ENCODE data around the gene GRIN3A.

The GRIN3A gene

DNA sequence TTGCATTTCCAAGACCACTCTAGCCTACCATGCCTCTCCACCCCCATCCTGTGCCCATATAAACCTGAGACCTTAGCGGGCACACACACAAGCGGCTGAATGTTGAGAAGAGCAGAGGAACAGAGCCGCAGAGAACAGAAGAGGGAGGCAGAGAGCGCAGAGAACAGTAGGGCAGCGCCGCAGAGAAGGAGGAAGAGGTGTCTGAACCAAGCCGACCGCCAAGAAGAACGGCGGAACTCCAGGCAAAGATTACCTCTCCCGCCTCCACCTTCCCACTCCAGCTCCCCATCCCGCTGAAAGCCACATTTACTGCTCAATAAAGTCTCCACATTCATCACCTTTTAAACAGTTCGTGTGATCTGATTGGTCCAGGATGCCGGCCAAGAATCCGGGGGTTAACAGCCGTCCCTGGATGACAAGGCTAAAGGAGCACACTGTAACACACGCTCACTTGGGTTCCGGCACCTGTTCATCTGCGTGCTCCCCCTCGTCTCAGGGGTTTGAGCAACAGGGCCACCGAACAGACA is 33.2 kb downstream of the GRIN3A start:
- DNase-seq: peak; percentile 25 to 36

DNA sequence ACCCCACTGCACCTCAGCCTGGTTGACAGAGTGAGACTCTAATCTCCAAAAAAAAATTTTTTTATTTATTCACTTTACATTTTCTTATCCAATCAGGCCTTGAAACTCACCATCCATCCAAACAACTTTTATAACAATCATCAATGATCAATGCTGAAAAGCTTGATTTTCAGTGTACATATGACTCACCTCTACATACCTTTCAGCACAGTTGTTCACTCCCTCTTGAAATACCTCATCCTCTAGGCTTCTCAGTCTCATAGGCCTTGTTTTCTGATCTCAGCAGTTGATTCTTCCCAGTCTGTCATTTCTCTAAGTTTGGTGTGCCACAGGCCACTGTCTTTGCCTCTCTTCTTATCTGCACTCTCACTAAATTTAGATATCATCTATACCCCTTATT is 36.2 kb downstream of the GRIN3A start:
- DNase-seq: no peak

DNA sequence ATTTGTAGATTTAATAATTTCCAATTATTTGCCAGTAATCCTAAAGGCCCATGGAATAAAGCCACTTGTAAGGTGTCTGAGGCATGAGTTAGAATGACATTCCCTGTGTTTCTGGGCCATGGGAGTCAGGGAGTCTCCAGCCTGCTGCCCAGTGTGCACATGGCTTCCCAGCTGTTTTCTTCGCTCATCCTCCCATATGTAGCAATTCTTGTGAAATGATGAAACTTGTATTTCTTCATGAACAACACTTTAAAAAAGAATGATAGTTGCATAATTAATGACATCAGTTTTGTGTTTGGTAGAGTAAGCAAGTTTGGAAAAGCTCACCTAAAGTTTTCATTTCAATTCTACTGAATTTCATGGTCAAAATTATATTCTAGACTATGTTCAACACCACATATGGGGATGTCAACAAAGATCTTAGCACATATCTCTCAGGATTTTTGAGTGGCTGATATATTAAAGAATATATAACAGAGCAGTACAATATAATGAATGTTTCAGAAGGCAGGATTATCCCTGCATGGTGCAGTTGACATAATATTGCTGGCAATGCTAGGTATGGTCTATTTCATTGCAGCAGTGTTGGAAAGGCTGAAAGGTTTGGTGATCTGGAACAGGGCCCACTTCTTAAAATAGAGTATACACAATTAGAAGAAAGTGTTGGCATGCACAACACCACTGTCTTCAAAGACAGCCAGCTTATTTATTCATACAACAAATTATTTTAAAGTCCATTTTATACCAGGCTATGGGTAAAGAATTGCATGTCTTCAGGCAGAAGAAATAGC is 44.7 kb downstream of the GRIN3A start:
- no peak for DNase-seq

DNA sequence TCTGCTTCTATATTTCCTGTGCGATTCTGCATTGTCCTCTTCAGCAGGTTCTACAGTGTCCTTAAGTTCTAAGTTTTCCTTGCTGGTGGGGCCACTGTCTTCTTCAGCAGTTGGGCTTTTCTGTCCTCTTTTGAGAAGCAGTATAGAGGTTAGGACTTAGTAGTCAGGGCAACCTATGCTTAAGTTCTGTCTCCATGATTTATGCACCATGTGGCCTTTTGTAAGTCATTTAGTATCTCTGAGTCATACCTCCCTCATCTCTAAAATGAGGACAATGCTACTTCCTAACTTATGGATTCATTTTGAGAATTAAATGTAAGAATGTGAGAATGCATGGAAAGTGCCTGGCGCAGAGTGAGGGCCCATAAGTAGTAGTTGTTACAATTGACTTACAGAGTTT is 46.8 kb downstream of the GRIN3A start:
- no peak for DNase-seq

DNA sequence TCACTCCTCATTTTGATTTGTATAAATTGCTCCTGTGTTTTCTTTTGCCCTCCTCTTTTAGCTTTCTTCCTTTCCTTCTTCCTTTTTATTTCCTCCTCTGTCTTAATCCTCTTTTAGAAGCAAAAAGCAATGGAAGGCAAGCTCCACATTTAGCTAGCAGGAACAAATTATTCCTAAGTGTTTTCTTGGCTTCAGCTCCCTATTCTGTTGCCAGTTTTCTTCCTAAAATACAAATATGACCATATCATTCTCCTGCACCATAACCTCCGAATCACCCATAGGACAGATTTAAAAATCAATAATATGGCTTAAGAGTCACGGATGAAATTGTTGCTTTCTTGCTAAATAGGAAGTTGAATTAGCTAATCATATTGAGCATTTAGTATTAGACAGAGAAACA is 49.4 kb downstream of the GRIN3A start:
- DNase-seq: no peak

DNA sequence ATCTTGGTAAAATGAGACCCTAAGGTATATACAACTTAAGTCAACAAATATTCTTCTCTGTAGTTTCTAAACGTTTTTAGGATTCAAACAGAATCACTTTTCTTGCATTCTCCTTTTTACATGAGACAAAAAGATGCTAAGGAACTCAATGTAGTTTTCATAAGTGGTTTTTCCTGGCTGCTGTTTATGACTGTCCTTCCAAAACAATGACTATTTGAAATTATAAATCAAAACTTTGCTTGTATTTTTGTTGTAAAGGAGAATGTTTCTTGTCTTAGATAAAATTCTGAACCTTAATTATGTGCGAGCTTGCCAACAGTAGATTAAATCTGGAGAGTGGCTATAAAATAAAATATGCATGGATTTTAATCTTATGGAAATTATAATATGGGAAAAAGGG is 53.8 kb downstream of the GRIN3A start:
- DNase-seq: no peak

DNA sequence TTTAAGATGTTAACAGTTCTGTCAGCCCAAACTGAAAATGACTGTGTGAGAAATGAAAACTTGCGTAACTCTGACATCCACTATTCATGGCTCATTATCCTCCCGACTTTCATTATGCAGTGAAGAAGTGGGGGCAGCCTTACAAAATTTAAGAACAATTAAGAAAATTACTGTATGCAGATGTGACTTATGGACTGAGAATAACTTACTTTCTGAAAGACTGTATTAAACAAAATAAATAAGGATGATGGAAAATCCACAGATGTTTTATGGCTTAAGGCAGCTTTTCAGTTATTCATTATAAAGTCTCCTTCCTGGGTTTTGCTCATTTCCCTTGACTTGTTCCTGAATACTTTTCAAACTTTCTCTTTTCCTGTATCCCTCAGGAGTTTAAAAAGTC is 55.2 kb downstream of the GRIN3A start:
- DNase-seq: no peak

DNA sequence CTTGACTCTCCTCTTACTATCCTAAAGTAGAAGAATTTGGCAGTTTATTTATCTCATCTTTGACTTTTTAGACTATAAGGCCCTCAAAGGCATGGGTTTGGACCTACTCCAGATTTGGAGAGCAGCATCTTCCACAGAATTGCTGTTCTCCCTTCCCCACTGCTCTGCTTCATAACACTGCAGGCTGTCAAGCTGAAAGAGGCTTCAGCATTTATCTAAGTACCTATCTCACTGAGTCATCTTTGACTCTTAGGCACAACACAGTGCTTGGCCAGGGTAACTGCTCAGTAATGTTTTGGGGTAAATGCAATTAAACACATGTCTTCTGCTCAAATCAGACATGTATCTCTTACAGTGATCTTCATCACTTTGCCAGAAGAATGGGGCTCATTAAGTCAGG is 60.6 kb downstream of the GRIN3A start:
- DNase-seq: no peak

DNA sequence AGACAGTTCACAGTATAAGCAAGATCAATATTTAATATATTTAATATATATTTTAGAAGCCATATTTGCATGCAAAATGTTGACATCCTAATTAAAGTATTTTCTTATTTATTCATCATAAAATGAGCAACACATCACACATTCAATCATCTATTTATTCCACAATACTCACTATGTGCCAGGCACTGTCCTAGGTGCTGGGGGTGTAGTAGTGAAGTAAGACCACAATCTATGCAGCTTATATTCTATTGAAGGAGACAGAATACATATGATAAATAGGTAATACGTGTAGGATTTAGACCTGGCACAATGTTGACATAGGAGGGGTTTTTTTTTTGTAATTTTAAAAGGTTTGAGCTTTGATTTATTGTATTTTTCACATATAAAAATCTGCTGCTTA is 63.1 kb downstream of the GRIN3A start:
- no peak for DNase-seq

DNA sequence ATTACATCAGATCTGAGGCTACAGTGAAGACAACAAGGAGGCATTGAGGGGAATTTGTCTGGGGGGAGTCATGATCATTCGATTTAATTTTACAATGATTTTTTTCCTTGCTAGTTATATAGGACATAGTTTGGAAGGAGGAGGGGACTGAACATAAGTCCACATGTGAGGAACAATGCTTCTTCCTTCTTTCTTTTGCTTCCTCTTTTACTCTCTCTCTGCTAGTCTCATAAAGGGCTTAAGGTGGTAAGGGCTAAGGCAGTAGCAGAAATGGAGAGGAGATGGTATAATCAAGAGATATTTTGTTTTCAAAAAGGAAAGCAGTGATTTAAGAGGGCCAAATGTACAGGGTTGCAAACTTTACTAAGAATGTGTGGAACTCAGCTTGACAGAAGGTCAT is 64.3 kb downstream of the GRIN3A start:
- DNase-seq: no peak

DNA sequence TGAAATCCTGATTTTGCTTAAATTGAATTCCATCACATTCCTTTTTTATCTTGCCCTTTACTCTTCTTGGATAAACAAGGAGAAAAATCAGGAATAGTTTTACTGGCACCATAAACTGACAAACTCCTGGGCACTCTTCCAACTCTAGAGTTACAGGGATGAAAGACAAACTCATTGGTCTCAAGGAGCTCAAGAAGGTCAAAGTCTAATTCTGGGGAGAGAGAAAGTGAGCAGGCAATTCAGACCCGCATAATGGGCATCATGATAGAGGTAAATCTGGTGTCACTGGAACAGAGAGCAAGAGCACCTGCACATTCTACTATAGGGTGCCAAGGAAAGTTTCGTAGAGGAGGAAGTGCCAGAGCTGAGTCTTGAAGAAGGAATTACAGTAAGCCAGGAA is 64.8 kb downstream of the GRIN3A start:
- DNase-seq: no peak

DNA sequence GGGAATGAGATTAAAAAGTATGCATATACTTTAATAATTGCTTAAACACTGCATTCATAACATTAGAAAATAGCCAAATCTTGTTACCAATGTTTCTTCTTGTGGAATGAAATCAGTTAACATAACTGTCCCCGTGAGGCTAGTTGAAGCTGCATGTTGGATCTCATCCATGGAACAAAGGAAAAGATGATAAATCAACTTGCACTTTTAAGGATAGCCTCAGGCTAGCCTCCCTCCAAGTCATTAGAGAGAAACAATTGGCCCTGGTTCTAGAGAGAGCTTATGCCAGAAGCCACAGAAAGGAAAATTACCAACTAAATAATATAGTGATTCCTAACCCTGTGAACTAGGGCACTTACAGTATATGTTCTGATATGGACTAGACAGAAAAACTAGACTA is 66.9 kb downstream of the GRIN3A start:
- no peak for DNase-seq

DNA sequence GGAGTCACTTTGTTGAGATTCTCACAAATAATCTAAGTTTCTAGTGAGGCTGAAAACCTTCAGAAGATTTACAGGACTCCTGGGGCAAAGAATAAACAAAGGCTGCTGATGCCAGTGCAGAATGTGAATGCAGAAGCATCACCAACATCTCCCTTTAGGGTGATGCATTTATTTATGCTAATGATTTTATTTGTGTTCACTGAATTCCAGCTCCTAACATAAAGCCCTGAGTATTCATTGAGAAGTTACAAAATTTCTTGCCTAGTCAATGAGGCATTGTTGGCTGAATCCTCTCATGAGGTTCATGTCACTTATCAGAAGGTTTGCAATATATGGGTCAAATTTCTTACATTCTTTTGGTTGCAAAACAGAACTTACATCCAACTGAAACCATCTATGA is 70.0 kb downstream of the GRIN3A start:
- no peak for DNase-seq

DNA sequence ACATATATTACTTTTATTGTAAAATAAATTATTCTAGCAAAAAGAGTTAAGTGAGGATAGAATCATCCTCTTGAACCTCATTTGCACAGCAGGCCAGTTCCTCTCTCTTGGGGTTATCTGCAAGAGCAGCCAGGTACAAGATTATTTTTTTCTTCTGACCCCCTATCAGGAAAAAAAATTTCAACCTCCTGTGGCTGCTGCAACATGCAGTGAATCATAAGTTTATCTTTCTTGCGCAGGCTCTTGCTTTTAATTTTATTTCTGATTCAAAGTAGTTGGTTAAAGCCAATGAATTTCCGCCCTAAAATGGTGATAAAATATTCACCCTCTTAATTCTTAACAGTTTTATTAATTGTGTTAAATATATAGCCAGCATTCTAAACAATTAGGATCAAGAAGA is 74.0 kb downstream of the GRIN3A start:
- DNase-seq: no peak

DNA sequence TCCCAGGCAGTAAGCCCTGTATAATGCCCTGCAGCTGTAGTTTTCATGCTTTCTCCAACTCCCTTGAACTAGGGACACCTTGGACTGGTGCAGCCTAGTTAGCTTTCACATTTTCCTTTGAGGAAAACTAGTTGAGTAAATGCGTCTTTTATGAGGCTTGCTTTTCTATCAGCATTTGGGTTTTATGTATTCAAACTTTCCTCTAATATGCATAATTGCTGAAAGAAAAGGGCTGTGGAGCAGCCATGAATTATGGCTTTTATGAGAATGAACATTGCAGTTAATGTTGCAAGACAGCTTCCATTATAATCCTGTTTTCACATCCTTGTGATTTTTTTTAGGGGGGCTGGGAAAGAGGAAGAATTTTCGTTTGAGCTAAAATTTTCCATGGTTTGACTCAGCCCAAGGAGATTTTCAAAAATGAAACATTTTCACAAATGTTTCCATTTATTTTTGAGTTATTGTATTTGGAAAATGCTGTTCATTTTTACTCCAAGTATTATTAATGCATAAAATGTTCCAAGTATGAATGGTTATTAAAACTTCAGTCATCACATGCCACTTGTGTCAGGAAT is 85.8 kb downstream of the GRIN3A start:
- no peak for DNase-seq

DNA sequence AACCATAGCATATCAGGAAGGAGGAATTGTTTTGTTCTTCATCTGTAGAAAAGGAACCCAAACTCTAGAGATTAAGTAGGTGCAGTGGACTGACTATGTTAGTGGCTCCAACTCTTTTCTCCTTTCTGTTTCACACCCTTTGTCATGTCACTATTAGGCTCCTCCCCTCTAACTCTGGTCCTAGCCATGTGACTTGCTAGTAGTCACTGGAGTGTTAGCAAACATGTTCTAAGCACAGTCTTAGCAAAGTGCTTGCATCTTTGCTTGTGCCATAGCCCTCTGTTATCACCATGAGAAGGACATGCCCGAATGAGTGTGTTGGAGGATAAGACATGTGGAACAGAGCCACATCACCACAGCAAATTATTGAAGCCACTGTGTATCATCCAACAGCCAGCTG is 88.3 kb downstream of the GRIN3A start:
- no peak for DNase-seq

DNA sequence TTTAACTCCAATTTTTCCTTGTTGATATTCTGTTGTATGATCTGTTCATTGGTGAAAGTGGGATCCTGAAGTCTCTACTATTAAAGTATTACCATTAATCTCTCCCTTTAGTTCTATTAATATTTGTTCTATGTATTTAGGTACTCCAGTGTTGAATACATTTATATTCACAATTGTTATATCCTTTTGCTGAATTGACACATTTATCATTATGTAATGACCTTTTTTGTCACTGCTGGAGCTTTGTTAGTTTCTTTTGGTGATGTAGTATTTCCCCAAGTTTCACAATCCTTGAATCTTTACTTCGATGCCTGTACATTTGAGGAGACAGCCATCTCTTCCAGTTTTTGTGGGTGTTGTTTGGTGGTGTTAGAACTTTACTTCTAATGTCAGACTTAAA is 90.0 kb downstream of the GRIN3A start:
- DNase-seq: no peak

DNA sequence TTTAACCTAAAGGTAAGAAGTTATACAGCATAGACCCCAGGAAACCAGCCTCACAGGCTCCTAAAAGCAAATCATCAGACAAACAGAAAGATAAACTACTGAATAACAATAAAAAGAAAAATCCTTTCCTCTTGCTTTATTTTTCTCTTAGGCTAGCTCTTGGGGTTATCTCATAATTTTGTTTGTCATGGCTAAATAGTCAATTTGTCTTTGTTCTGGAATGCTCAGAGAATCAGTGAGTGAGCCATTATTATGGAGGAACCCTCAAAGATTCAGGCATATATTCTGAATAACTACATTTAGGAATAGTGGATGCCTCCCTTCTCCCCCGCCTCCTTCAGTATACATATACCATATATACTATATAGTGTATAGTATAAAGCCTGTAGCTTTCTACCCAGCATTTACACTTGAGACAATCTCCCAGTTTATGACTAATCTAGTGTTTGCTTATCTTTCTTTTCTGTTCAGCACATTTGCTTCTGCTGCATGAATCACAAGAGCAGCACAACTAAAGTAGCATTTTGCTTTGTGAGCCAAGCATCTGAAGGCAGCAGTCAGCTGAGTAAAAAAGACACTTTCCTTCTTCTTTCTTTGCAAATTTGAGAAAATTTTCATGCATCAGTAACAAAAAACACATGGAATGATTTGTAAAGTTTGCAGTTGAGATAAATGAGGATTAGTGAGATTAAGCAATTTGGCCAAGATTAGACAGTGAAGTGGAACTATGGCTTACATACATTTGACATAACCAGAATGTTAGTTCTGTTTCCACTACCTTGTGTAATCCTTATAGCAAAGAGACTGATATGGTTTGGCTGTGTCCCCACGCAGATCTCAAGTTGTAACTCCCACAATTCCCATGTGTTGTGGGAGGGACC is 98.4 kb downstream of the GRIN3A start:
- DNase-seq: no peak

DNA sequence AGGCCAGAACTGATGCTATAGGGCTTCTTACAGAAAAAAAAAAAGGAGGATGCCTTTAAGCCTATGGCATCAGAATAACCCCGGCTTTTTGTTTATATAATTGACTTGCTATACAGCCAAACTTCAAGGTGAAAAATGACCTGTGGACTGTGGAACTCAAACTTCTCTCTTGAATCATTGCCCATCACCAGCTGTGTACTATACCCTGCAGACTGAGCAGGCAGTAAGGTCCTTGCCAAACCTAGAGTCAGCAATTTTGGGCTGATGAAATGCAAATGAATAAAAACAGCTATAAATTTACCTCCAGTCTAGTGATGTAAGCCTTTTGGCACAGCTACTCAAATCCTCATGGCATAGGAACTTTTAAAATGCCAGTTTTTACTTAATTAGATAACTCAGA is 99.1 kb downstream of the GRIN3A start:
- DNase-seq: no peak

DNA sequence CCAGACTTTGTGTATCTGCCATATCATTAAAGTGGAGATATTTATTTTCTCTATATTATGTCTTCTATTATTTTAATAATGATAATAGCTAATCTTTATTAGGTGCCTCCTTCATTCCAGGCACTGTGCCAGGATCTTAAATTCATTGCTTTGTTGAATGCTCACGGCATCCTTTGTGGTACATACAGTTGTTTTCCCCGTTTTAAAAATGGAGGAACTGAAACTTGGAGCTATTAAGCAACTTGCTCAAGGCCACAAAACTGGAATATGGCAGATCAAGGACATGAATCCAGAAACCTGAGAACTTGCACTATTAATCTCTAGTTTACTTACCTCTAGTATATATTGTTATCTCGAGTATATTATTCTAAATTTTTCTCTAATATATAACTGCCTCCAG is 102.2 kb downstream of the GRIN3A start:
- no peak for DNase-seq

DNA sequence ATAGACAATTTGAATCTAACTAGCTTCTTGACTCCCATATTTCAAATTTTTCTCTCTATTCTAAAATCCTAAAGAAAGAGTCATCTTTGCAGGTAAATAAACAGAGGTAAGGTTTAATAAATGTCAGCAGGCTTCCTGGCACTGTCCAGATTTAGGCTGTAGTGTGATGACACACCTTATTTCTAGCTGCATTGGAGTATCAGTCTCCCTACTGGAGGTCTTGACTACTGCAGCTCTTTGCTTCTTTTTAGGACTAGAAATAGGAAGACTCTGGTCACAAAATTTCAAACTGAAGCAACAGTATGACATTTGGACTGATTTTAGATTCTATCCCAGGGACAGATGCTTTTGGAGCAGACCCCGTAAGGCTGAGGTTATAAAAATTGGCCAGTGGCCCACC is 103.0 kb downstream of the GRIN3A start:
- DNase-seq: no peak

DNA sequence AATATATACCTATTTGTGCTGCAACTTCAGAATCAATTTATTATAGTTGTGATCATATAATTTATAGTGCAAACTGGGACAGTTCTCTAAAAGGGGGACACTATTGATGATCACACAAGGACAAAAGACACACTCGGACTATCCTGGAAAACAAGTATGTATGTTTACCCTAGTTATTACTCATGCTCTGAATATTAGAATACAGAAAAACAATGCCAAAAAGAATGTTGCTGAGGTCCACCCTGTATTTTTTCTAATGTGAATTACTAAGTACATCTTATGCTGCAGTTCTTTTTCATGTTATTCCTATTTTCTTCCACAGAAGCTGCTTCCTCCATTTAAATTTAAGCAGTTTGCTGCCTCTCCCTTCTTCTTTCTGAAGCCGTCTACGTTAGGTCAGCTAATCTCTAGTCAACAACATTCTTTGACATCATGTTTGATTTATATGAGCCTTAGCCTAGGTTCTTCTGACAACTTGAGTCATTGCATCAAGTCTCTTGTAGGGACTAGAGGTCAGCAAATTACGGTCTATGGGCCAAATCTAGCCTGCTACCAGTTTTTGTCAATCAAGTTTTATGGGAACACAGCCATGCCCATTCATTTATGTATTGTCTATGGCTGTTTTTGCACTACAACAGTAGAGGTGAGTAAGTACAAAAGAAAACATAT is 103.6 kb downstream of the GRIN3A start:
- DNase-seq: no peak

DNA sequence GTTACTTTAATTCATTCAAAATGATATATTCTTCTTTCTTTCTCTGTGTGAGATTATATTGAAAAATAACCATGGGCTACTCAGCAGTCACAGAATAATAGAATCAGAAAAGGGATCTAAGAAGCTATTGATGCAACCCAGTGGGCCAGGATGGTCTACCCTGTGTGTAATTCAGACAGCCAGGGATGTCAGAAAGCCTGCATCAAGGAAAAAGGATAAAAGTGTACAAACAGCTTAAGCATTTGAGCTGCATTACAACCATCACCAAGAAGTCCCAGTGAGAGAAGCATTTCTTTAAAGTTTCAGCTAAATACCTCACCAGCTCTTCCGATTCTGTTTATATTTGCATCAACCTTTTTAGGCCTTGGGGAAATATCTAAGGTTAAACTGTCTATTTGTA is 105.8 kb downstream of the GRIN3A start:
- no peak for DNase-seq

Data from stimulated activated CD4-positive, alpha-beta T cell treated with anti-CD3 and anti-CD28 coated beads, Interleukin-2, amount 100 ng/mL, for 24 hours (primary cell).